ENCODE measurements around the gene NPC1.

DNA sequence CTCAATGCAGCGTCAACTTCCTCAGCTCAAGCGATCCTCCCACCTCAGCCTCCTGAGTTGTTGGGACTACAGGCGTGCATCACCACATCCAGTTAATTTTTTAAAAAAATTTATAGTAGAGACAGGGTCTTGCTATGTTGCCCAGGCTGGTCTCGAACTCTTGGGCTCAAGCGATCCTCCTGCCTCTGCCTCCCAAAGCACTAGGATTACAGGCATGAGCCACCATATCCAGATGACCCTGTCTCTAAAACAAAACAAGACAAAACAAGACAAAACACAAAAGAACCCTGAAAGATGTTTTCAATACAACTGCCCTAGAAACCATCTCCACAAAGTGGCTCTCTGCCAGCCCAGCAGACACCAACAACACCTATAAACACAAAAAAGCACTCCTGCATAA, 45.0 kb upstream of the NPC1 start:
- no peak for TF ChIP-seq CBFB (CRISPR knock-in tag; IDR thresholded peaks at IDR 0.05; ENCODE audit: low read depth)
- TF ChIP-seq, protein P1, sequence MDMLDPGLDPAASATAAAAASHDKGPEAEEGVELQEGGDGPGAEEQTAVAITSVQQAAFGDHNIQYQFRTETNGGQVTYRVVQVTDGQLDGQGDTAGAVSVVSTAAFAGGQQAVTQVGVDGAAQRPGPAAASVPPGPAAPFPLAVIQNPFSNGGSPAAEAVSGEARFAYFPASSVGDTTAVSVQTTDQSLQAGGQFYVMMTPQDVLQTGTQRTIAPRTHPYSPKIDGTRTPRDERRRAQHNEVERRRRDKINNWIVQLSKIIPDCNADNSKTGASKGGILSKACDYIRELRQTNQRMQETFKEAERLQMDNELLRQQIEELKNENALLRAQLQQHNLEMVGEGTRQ (CRISPR knock-in tag; IDR thresholded peaks at IDR 0.05), result no peak
- no peak for TF ChIP-seq ZBTB21 (CRISPR knock-in tag; IDR thresholded peaks at IDR 0.05; ENCODE audit: borderline replicate concordance)
- TF ChIP-seq, protein P2, sequence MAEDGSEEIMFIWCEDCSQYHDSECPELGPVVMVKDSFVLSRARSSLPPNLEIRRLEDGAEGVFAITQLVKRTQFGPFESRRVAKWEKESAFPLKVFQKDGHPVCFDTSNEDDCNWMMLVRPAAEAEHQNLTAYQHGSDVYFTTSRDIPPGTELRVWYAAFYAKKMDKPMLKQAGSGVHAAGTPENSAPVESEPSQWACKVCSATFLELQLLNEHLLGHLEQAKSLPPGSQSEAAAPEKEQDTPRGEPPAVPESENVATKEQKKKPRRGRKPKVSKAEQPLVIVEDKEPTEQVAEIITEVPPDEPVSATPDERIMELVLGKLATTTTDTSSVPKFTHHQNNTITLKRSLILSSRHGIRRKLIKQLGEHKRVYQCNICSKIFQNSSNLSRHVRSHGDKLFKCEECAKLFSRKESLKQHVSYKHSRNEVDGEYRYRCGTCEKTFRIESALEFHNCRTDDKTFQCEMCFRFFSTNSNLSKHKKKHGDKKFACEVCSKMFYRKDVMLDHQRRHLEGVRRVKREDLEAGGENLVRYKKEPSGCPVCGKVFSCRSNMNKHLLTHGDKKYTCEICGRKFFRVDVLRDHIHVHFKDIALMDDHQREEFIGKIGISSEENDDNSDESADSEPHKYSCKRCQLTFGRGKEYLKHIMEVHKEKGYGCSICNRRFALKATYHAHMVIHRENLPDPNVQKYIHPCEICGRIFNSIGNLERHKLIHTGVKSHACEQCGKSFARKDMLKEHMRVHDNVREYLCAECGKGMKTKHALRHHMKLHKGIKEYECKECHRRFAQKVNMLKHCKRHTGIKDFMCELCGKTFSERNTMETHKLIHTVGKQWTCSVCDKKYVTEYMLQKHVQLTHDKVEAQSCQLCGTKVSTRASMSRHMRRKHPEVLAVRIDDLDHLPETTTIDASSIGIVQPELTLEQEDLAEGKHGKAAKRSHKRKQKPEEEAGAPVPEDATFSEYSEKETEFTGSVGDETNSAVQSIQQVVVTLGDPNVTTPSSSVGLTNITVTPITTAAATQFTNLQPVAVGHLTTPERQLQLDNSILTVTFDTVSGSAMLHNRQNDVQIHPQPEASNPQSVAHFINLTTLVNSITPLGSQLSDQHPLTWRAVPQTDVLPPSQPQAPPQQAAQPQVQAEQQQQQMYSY (CRISPR knock-in tag; IDR thresholded peaks at IDR 0.05), result no peak
- TF ChIP-seq, protein P3, sequence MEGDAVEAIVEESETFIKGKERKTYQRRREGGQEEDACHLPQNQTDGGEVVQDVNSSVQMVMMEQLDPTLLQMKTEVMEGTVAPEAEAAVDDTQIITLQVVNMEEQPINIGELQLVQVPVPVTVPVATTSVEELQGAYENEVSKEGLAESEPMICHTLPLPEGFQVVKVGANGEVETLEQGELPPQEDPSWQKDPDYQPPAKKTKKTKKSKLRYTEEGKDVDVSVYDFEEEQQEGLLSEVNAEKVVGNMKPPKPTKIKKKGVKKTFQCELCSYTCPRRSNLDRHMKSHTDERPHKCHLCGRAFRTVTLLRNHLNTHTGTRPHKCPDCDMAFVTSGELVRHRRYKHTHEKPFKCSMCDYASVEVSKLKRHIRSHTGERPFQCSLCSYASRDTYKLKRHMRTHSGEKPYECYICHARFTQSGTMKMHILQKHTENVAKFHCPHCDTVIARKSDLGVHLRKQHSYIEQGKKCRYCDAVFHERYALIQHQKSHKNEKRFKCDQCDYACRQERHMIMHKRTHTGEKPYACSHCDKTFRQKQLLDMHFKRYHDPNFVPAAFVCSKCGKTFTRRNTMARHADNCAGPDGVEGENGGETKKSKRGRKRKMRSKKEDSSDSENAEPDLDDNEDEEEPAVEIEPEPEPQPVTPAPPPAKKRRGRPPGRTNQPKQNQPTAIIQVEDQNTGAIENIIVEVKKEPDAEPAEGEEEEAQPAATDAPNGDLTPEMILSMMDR (IDR thresholded peaks at IDR 0.05), result no peak
- TF ChIP-seq TEAD1 (CRISPR knock-in tag; IDR thresholded peaks at IDR 0.05), result no peak
- TF ChIP-seq SP1 (CRISPR knock-in tag; conservative IDR thresholded peaks at IDR 0.05), result no peak
- TF ChIP-seq, protein P4, sequence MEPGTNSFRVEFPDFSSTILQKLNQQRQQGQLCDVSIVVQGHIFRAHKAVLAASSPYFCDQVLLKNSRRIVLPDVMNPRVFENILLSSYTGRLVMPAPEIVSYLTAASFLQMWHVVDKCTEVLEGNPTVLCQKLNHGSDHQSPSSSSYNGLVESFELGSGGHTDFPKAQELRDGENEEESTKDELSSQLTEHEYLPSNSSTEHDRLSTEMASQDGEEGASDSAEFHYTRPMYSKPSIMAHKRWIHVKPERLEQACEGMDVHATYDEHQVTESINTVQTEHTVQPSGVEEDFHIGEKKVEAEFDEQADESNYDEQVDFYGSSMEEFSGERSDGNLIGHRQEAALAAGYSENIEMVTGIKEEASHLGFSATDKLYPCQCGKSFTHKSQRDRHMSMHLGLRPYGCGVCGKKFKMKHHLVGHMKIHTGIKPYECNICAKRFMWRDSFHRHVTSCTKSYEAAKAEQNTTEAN (CRISPR knock-in tag; IDR thresholded peaks at IDR 0.05), result no peak
